IPS-20b (cell line): ENCODE measurements around the gene FXYD5.
"Not testable (repeated sequence)": the region's sequence is repeated elsewhere in the genome, so short reads cannot be mapped to it uniquely, and the experiment has no call there.

Source experiments
- H3K27ac ChIP-seq: one replicate; pipeline ENCODE4 v1.5.1; 2013; ENCODE audit warnings: low read length
- H3K27me3 ChIP-seq: 2 replicates; pipeline ENCODE4 v1.6.1; 2013; ENCODE audit warnings: mild to moderate bottlenecking, low read length, inconsistent platforms; ENCODE audit not compliant: insufficient read depth
- H3K36me3 ChIP-seq: 2 replicates; pipeline ENCODE4 v1.6.1; 2013; ENCODE audit warnings: low read depth, mild to moderate bottlenecking, inconsistent platforms, low read length, moderate library complexity; ENCODE audit not compliant: insufficient read depth
- H3K4me1 ChIP-seq: 2 replicates; pipeline ENCODE4 v1.6.1; 2013; ENCODE audit warnings: mild to moderate bottlenecking, control low read depth, inconsistent platforms, low read length, moderate library complexity; ENCODE audit not compliant: insufficient read depth
- H3K4me3 ChIP-seq: 2 replicates; pipeline ENCODE4 v1.5.1; 2013; ENCODE audit warnings: mild to moderate bottlenecking, low read length, inconsistent platforms
- H3K9ac ChIP-seq: 2 replicates; pipeline ENCODE4 v1.6.1; 2013; ENCODE audit warnings: low read depth, mild to moderate bottlenecking, inconsistent platforms, low read length, moderate library complexity
- H3K9me3 ChIP-seq: 2 replicates; pipeline ENCODE4 v1.6.1; 2013; ENCODE audit warnings: mild to moderate bottlenecking, low read depth, low read length, inconsistent platforms; ENCODE audit not compliant: insufficient read depth

Gene FXYD5

DNA sequence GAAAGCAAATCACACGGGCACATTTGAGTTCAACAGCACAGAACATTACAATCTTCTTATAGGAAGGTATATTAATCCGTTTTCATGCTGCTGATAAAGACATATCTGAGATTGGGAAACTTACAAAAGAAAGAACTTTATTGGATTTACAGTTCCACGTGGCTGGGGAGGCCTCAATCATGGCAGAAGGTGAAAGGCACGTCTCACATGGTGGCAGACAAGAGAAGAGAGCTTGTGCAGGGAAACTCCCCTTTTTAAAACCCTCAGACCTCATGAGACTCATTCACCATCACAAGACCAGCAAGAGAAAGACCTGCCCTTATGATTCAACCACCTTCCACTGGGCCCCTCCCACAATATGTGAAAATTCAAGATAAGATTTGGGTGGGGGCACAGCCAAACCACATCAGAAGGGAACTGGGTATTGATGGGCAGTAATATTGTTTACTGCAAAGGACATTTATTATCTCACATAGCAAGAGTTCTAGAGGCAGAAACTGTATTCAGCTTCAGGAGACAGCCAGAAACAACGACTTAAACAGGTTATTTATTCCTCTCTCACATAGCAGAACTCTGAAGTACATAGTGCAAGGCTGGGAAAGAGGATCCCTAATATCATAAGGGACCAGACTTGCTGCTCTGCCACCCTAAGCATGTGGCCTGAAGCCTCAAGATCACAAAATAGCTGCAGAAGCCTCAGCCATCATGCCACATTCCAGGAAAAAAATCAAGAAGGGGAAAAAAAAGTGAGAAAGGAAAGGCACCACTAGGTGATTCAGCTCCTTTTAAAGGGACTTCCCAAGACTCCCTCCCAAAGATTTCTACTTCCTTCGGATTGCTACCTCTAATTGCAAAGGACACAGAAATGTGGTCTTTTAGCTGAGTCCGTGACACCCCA lies 23.1 kb downstream of the FXYD5 start:
- no peaks in the 10 kb centered on the region; the same call in 1 of the 2 replicates for H3K4me1 ChIP-seq
- H3K36me3 ChIP-seq: no peaks in the 10 kb centered on the region
- no peaks in the 10 kb centered on the region for H3K27me3 ChIP-seq
- no peak overlapping the region for H3K27ac ChIP-seq
- no peak overlapping the region for H3K4me3 ChIP-seq
- H3K9ac ChIP-seq: no peak overlapping the region
- no peaks in the 10 kb centered on the region for H3K9me3 ChIP-seq

DNA sequence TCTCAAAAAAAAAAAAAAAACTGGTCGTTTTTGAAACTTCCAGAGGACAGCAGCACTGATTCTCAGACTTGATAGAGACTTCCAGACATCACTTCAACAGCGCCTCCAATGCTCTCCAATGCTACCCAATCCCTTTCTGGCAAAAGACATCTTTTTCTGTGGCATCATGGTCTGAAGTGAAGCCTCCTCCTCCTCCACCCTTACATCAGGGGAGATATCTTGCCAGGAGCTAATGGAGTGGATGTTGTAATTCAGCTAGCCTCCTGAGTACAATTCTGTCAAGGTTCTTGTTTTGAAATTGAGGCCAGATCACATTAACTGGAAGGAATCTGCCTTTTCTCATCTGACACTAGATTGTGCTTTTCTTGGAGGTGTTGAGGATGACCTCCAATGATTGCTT lies 24.2 kb downstream of the FXYD5 start:
- no peak overlapping the region for H3K4me3 ChIP-seq
- no peak overlapping the region for H3K9ac ChIP-seq
- H3K4me1 ChIP-seq: no peaks in the 10 kb centered on the region; the same call in 1 of the 2 replicates
- no peaks in the 10 kb centered on the region for H3K27me3 ChIP-seq
- H3K27ac ChIP-seq: no peak overlapping the region
- H3K36me3 ChIP-seq: no peaks in the 10 kb centered on the region
- H3K9me3 ChIP-seq: no peaks in the 10 kb centered on the region

DNA sequence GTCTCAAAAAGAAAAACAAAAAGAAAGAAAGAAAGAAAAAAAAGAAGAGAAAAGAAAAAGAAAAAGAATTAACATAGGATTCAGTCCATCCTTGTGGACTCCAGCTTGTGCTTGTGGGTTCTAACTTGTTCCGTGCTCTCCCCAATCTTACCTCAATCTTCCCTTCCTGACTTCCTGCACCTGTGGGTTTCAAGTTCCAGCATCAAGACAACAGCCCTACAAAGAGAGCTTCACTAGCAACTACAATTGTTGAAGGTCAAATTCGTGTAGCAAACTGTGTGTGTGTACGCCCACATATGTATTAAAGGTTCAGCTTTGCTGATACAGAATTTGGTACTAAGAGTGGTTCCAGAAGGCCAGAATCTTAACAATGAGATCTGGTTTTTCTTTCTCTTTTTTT lies 25.3 kb downstream of the FXYD5 start:
- Histone ChIP-seq H3K36me3 (no peaks in the 10 kb centered on the region), H3K27ac (no peak overlapping the region), H3K27me3 (no peaks in the 10 kb centered on the region), H3K9ac (no peak overlapping the region), H3K4me3 (no peak overlapping the region), H3K4me1 (no peaks in the 10 kb centered on the region; the same call in 1 of the 2 replicates), H3K9me3 (no peaks in the 10 kb centered on the region)

DNA sequence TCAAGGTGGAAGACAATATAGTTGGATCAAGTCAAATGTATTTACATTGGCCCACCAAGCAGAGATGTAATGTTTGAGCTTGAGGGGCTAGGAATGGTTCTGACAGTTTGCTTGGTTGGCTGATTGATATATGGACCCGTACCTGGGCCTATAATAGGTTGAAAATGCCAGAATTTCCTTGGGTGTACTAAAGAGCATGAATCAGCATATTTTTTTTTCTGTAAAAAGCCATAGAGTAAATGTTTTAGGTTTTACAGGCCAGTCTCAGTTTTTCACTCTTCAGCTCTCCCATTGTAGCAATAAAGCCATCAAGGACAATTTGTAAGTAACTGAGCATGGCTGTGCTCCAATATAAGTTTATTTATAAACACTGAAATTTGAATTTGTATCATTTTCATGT lies 26.9 kb downstream of the FXYD5 start:
- no peaks in the 10 kb centered on the region for H3K4me1 ChIP-seq
- H3K27me3 ChIP-seq: no peaks in the 10 kb centered on the region
- H3K9ac ChIP-seq: no peak overlapping the region
- H3K27ac ChIP-seq: no peak overlapping the region
- no peak overlapping the region for H3K4me3 ChIP-seq
- no peaks in the 10 kb centered on the region for H3K9me3 ChIP-seq
- no peaks in the 10 kb centered on the region for H3K36me3 ChIP-seq

DNA sequence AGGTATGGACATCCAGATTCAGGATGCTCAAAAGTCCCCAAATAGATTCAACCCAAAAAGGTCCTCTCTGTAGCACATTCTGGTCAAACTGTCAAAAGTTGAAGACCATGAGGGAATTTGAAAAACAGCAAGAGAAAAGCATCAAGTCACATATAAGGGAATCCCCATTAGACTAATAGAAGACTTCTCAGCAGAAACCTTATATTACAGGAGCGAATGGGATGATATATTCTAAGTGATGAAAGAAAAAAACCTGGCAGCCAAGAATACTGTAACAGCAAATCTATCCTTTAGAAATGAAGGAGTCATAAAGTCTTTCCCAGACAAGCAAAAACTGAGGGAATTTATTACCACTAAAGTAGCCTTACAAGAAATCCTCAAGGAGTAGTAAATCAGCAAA lies 29.7 kb downstream of the FXYD5 start:
- no peak overlapping the region for H3K27ac ChIP-seq
- no peak overlapping the region for H3K4me3 ChIP-seq
- H3K9ac ChIP-seq: no peak overlapping the region
- H3K27me3 ChIP-seq: no peaks in the 10 kb centered on the region
- H3K36me3 ChIP-seq: no peaks in the 10 kb centered on the region
- H3K4me1 ChIP-seq: no peaks in the 10 kb centered on the region
- no peaks in the 10 kb centered on the region for H3K9me3 ChIP-seq

DNA sequence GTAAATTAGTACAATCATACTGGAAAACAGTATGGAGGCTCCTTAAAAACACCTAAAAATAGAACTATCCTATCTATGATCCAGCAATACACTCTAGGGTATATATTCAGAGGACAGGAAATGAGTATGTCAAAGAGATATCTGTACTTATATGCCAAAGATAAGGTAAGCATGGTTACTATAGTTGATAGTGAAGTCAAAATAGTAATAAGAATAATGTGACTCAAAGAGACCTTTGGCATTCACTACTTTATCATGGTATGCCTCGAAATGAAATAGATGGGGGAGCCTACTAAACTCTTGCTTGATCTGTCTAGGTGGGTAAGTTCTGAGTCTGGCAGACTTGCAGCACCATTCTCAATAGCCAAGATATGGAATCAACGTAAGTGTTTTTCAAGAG lies 30.3 kb downstream of the FXYD5 start:
- Histone ChIP-seq H3K36me3 (no peaks in the 10 kb centered on the region), H3K27ac (no peak overlapping the region), H3K4me1 (no peaks in the 10 kb centered on the region), H3K4me3 (no peak overlapping the region), H3K9ac (no peak overlapping the region), H3K27me3 (no peaks in the 10 kb centered on the region), H3K9me3 (no peaks in the 10 kb centered on the region)

DNA sequence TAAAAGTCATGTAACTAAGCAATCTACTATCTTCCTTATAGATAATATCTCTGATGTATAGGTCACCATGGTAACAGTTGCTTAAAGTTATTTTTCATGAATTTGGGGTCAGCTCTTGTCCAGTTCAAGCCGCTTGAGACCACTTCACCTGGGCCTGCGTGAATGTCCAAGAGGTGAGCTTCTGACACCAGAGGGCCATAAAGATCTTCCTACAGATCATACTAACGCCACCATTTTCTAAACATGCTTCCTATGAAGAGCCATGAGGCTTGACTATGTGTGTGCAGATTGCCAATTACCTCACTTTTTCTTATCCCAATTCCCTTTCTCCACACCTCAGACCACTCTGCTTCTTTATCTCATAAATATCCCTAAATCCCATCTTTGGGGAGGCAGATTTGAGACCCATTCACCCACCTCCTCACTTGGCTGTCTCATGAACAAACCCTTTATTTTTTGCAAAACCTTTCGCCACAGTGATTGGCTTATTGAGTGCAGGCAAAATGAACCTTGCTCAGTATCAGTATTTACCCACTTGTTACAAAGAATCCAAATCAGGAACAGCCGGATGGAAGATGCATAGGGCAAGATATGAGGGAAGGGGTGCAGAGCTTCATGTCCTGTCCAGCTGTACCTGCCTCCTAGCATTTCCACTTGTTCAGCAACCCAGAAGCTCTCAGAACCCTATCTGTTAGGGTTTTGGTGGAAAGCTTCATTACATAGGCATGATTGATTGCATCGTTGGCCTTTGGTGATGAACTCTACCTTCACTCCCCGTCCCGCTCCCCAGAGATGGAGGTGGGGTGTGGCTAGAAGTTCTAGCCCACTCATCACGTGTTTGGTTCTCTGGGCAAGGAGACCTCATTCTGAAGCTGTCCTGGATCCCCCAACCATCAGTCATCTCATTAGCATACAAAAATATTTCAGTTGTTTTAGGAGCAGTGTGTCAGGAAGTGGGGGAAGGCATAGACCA lies 39.8 kb downstream of the FXYD5 start:
- H3K27ac ChIP-seq: no peak overlapping the region
- no peaks in the 10 kb centered on the region for H3K36me3 ChIP-seq
- 0 out of 2 replicates have a peak, but pooled peaks cover 2% of the 10 kb centered on the region for H3K4me1 ChIP-seq
- H3K4me3 ChIP-seq: no peak overlapping the region
- H3K27me3 ChIP-seq: no peaks in the 10 kb centered on the region
- H3K9me3 ChIP-seq: no peaks in the 10 kb centered on the region
- no peak overlapping the region for H3K9ac ChIP-seq

DNA sequence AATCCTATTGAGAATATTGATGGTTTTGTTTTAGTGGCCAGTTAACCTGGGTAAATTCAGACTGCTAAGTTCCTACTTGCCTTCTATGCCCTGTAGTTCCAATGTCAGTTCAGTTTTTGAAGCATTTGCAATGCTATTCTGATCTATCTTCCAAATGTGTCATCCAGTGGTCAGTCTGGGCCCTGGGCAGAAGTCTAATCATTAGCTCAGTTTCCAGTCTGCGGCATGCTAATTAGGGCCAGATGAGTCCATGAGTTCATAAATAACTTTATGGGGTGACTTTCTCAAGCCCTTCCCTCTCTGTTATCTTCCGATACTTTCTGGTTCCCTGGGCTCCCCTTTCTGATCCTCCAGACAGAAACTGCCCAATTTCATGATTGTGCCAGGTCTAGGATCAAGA lies 41.3 kb downstream of the FXYD5 start:
- no peak overlapping the region for H3K27ac ChIP-seq
- no peak overlapping the region for H3K9ac ChIP-seq
- no peaks in the 10 kb centered on the region for H3K36me3 ChIP-seq
- H3K9me3 ChIP-seq: no peaks in the 10 kb centered on the region
- H3K4me3 ChIP-seq: no peak overlapping the region
- no peaks in the 10 kb centered on the region for H3K27me3 ChIP-seq
- 0 out of 2 replicates have a peak, but pooled peaks cover 2% of the 10 kb centered on the region for H3K4me1 ChIP-seq

DNA sequence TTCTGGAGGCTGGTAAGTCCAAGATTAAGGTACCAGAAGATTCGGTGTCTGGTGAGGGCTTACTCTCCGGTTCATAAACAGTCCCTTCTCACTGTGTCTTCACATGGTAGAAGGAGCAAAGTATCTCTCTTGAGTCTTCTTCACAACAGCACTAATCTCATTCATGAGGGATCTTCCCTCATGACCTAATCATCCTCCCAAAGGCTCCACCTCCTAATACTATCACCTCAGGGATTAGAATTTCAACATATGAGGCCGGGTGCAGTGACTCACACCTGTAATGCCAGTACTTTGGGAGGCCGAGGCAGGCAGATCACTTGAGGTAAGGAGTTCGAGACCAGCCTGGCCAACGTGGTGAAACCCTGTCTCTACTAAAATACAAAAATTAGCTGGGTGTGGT lies 42.3 kb downstream of the FXYD5 start:
- H3K27me3 ChIP-seq, H3K4me3 ChIP-seq, H3K27ac ChIP-seq, H3K36me3 ChIP-seq, H3K4me1 ChIP-seq, H3K9me3 ChIP-seq, H3K9ac ChIP-seq: not testable (repeated sequence)

DNA sequence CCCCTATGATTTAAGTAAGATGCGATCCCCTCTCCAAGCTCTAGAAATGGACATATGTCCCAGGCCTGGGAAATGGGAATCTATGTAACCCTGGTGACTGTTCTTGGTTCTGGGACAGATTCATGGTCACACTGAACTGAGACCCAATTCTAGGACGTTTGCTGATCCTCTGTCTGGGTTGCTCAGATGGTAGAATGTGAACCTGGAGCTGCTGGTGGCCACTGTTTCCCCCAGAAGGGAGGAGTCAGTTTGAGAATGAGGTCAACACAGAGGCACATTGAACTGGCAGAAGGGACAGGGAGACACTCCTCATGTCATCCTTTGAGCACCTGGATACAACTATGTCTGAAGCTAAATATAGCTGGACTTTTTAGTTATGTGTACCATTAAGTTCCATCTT lies 44.9 kb downstream of the FXYD5 start:
- Histone ChIP-seq H3K9me3 (no peaks in the 10 kb centered on the region), H3K4me1 (peaks cover 18% of the 10 kb centered on the region), H3K4me3 (no peak overlapping the region), H3K27me3 (no peaks in the 10 kb centered on the region), H3K36me3 (no peaks in the 10 kb centered on the region), H3K9ac (no peak overlapping the region), H3K27ac (no peak overlapping the region)

DNA sequence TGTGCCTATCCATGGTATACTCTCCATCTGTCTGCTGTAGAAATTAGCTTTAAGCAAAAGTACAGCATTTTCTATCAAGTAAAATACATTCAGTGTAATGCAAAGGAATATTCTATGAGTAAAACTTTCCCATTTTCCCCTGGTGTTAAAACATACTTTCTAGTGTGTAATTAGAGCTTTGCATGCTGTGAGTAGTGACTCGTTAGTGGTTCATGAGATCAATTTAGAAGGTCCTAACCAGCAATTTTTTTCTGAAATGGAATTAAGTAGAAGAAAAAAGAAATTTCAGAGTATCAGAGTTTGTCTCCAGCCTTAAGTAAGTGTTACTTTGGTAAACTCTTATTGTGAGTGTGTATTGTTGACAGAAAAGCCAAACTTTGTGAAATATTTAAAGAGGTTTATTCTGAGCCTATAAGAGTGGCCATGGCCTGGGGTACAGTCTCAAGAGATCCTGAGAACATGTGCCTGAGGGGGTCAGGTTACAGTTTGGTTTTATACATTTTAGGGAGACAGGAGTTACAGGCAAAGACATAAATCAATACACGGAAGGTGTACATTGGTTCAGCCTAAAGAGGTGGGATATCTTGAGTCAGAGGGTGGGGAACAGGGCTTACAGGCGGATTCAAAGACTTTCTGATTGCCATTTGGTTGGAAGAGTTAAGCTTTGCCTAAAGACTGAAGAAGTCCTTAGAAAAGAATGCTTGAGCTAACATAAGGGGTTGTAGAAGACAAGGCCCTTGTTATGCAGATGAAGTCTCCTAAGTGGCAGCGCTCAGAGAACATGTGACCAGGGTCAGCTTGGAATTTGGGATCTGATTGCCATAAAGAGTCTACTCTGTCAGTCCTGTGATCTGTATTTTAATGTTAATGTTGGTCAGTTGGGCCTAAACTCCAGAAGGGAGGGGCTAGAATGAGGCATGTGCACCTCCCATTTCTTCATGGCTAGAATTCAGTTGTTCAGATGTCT lies 48.5 kb downstream of the FXYD5 start:
- Histone ChIP-seq H3K4me1 (peaks cover 18% of the 10 kb centered on the region), H3K27me3 (no peaks in the 10 kb centered on the region), H3K9ac (peak overlapping the region; percentile 53), H3K36me3 (no peaks in the 10 kb centered on the region), H3K27ac (peak overlapping the region; percentile 60), H3K4me3 (peak overlapping the region; percentile 49), H3K9me3 (no peaks in the 10 kb centered on the region)
